Ectodermal cell (in vitro differentiated cells): ENCODE measurements around the gene SUPT7L.
A peak's percentile ranks its signal among the peaks of the same experiment; 100 is the strongest.
"Not testable (repeated sequence)": the region's sequence is repeated elsewhere in the genome, so short reads cannot be mapped to it uniquely, and the experiment has no call there.

Experiments used
- H3K27ac ChIP-seq: 2 replicates; pipeline ENCODE4 v1.7.0; 2013; ENCODE audit warnings: mild to moderate bottlenecking, low read depth, low read length; ENCODE audit not compliant: insufficient read depth, poor library complexity, severe bottlenecking
- H3K27me3 ChIP-seq: 2 replicates; pipeline ENCODE4 v1.7.0; 2013; ENCODE audit warnings: mild to moderate bottlenecking, low read length; ENCODE audit not compliant: insufficient read depth, control insufficient read depth, poor library complexity, severe bottlenecking
- H3K36me3 ChIP-seq: one replicate; pipeline ENCODE4 v1.7.0; 2013; ENCODE audit warnings: low read length; ENCODE audit not compliant: control insufficient read depth, insufficient read depth
- H3K4me1 ChIP-seq: one replicate; pipeline ENCODE4 v1.7.0; 2013; ENCODE audit warnings: low read length; ENCODE audit not compliant: control insufficient read depth, insufficient read depth
- H3K4me3 ChIP-seq: 2 replicates; pipeline ENCODE4 v1.7.0; 2013; ENCODE audit warnings: low read depth, low read length, control low read depth; ENCODE audit not compliant: insufficient read depth
- H3K9me3 ChIP-seq: 2 replicates; pipeline ENCODE4 v1.7.0; 2013; ENCODE audit warnings: mild to moderate bottlenecking, low read length, moderate library complexity; ENCODE audit not compliant: control insufficient read depth
- WGBS, 2 experiments: methylation state at CpG; one replicate each; pipeline ENCODE4 v1.1.7; 2013; ENCODE audit warnings: missing lambda C conversion rate in 2 of 2; 5-methylcytosine and 5-hydroxymethylcytosine counted together

Gene SUPT7L

DNA sequence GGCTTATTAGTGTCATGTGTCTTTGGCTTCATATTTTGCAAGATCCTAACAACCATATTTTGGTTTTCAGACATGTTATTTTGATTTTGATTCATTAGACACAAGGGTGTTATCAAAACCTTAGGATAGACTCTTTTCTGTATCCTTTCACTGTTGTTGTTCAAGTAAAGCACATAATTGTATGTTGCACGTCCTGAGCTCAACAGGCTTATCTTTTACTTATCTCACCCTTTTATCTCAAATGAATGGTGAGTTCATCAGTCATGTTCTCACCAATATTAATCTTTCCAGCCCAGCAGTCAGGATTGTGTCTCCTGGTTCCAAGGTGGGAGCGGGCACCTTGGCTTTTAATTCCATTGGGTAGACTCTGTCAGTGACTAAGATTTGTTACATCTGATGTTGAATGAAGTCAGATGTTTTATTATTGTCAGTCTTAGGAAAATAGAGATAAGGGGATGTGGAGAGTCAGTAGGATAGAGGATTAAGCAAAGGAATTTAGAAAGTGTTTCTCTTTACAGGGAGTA lies 22.6 kb downstream of the SUPT7L start:
- Histone ChIP-seq H3K4me3 (no peak overlapping the region), H3K27ac (no peak overlapping the region), H3K4me1 (no peaks in the 10 kb centered on the region), H3K27me3 (no peaks in the 10 kb centered on the region), H3K36me3 (peaks cover 33% of the 10 kb centered on the region), H3K9me3 (no peaks in the 10 kb centered on the region)
- WGBS, 2 experiments: 88 to 95% methylated on average over 2 of the region's 2 CpGs

DNA sequence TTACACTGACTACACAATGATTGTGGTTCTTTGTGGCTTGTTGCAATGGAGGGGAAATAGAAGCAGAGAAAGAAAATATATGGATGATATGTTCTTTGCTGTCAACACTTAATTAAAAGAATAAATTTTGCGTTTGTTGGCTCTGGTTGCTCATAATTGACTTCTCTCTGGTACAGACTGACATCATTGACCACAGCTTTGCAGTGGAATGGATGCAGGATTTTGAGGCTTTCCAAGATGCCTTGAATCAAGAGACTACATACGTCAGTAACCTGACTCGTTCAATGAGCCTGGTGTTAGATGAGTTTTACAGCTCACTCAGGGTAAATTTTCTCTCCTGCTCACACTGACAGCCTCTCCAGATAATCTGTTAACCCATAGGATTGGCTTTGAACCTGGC lies 24.7 kb downstream of the SUPT7L start:
- WGBS, 2 experiments: 83 to 84% methylated on average over 3 of the region's 3 CpGs
- Histone ChIP-seq H3K36me3 (peaks cover 42% of the 10 kb centered on the region), H3K27me3 (no peaks in the 10 kb centered on the region), H3K4me3 (no peak overlapping the region), H3K27ac (no peak overlapping the region), H3K4me1 (no peaks in the 10 kb centered on the region), H3K9me3 (no peaks in the 10 kb centered on the region)

DNA sequence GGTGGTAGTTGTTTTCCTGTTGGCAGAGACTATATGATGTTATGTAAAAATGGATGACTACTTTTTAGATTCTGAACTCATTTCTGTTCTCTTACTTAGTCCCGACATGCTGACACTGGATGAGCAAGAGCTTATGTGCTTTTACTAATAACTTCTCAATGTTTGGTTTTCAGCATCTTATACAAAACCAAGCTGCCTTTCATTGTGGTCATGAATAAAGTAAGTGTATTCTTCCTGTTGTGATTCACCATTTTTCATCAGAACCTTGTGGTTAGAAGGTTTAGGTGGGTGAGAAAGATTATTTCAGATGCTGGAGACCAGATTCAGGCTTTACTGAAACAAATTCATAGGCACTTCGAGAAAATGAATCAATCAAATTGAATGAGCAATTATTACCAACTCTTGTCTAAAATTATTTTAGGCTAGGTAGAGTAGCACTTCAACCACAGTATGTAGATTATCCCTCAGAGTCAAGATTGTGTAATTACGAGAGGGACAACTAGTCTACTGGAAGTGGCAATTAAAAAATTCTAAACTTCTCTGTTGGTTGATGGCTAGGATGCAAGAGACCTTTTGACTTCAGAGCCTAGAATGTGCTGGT lies 25.3 kb downstream of the SUPT7L start:
- Histone ChIP-seq H3K27me3 (no peaks in the 10 kb centered on the region), H3K9me3 (no peaks in the 10 kb centered on the region), H3K4me1 (no peaks in the 10 kb centered on the region), H3K36me3 (peaks cover 47% of the 10 kb centered on the region), H3K4me3 (no peak overlapping the region), H3K27ac (no peak overlapping the region)
- WGBS, 2 experiments: 92 to 97% methylated on average over 3 of the region's 3 CpGs

DNA sequence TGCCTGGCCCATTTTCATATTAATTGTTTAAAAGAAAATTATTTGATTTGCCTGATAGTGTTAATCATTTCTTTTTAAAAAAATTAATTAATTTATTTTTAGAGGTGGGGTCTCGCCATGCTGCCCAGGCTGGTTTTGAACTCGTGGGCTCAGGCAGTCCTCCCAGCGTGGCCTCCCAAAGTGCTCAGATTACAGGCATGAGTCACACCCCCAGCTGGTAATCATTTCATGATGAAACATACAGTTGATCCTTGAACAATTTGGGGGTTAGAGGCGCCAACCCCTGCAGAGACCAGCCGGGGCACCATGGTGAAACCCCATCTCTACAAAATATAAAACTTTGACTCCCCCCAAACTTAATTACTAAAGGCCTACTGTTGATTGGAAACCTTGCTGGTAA lies 26.6 kb downstream of the SUPT7L start:
- Histone ChIP-seq H3K4me3 (no peak overlapping the region), H3K36me3 (peaks cover 46% of the 10 kb centered on the region), H3K9me3 (no peaks in the 10 kb centered on the region), H3K27ac (no peak overlapping the region), H3K4me1 (no peaks in the 10 kb centered on the region), H3K27me3 (no peaks in the 10 kb centered on the region)
- 91 to 98% methylated on average over 5 of the region's 5 CpGs for WGBS, 2 experiments

DNA sequence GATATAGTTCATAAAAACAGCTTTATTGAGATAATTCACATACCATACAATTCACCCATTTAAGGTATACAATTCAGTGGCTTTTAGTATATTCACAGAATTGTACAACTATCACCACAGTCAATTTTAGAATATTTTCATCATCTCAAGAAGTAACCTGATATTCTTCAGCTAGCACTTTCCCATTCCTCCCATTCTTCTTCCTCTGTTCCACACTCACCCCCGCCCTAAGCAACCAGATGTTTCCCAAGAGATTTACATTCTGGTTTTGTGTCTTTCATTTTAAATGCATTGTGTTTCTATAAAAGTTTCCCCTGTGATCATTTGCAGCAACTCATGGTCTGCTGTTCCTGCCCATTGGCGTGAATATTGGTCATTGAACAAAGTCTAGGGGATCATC lies 29.1 kb downstream of the SUPT7L start:
- H3K4me1 ChIP-seq: no peaks in the 10 kb centered on the region
- H3K36me3 ChIP-seq: peaks cover 40% of the 10 kb centered on the region
- no peaks in the 10 kb centered on the region for H3K27me3 ChIP-seq
- 88 to 95% methylated on average over 2 of the region's 2 CpGs for WGBS, 2 experiments
- H3K4me3 ChIP-seq: no peak overlapping the region
- no peak overlapping the region for H3K27ac ChIP-seq
- no peaks in the 10 kb centered on the region for H3K9me3 ChIP-seq

DNA sequence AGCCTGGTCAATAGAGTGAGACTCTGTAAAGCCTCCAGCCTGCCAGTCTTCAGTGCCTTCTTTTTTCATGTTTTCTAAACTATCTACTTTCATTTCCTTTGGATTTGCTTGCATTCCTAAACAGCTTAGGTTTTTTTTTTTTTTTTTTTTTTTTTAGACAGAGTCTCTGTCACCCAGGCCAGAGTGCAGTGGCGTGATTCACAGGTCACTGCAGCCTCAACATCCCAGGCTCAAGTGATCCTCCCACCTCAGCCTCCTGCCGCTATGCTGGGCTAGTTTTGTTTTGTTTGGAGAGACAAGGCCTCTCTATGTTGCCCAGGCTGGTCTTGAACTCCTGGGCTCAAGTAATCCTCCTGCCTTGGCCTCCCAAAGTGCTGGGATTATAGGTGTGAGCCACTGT lies 33.2 kb downstream of the SUPT7L start:
- H3K36me3 ChIP-seq: peaks cover 22% of the 10 kb centered on the region
- not testable (repeated sequence) for H3K27ac ChIP-seq, H3K9me3 ChIP-seq, H3K4me3 ChIP-seq, H3K27me3 ChIP-seq, H3K4me1 ChIP-seq
- WGBS, 2 experiments: 93 to 95% methylated on average over 2 of the region's 2 CpGs

DNA sequence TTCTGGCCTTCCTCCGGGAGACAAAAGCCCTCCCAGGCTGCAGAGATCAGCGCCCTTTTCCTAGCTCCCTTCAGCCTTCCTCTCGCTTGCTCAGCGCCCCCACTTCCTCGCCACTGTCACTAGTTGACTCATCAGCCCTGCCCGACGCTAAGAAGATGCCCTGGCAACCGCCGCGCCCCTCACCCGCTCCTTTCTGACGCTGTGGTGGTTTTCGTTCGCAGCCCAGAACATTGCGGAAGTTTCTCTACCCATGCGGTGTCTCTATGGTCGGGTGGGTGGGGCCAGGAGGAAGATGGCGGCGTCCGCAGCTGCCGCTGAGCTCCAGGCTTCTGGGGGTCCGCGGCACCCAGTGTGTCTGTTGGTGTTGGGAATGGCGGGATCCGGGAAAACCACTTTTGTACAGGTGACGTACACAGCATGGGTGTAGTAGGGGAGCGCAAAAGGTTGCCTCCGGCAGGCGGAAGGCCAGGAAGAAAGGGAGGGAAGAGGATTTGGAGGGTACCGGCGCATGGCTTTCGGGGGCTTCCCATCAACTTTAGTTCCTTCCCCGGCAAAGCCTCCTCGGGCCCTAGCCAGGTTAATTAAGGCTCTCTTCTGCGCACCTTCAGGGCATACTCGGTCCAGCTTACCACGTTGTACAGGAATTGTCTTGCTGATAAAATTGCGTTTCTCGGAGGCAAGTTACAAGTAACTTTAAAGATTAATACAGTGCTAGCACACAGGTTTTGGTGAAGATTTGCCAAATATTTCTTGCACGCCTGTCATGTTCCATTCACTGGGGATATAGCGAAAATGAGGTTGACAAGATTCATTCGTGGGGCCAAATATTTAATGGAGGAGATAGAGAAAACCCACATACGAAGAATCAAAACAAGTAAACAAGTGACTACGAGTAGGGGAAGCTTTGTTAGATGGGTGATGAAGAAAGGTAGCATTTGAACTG lies 34.4 kb downstream of the SUPT7L start, which contains the start of the genes CCDC121 and GPN1:
Gene CCDC121 (minus strand): TSS at position 246 of the 943 bp plus-strand sequence. CDS start 1,213 bp downstream, outside the sequence.
Gene GPN1 (plus strand): TSS at position 284 of the 943 bp plus-strand sequence. CDS start 9 bp downstream, at position 293.
- peak within 1 kb of the TSS; percentile 93 for H3K4me3 ChIP-seq
- H3K36me3 ChIP-seq: peaks cover 12% of the 10 kb centered on the region
- no peaks in the 10 kb centered on the region for H3K27me3 ChIP-seq
- WGBS, 2 experiments: 3% methylated on average over 44 of the region's 44 CpGs
- no peak within 1 kb of the TSS for H3K27ac ChIP-seq
- no peaks in the 10 kb centered on the region for H3K4me1 ChIP-seq
- no peaks in the 10 kb centered on the region for H3K9me3 ChIP-seq

DNA sequence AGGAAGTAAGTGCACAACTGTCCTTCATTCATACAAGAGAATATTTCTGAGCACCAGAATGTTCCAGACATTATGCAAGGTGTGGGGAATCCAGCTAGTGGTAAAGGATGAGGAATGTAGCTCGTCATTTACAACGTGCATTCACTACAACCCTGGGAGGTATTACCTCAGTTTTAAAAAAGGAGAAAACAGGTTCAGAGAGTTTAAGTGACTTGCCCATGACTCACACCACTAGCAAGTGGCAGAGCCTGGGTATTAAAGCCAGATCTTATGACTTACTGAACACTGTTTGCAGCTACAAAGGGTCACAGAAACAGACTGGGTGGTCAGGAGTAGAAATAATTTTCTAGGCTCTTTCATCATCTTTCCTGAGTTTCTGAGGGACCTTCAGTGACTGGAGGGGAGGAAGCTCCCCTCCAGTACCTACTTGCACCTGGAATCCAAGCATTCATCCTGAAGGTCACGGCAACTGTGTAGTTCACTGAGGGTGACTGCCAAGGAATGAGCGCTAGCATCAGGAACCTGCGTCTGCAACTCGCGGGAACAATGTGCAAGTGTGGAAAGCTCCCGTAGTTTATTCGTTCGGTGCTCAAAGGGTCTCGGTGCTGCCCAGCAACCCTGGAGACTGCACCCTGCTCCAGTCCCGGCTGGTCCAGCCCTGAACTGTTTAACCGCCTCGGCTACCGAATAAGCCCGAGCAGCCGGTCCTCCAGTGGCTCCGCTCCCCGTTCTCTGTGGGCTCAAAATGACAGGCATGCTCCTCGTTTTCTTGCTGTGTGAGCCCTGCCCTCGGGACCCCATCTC lies 35.2 kb downstream of the SUPT7L start:
- no peak overlapping the region for H3K27ac ChIP-seq
- no peaks in the 10 kb centered on the region for H3K4me1 ChIP-seq
- no peaks in the 10 kb centered on the region for H3K27me3 ChIP-seq
- H3K4me3 ChIP-seq: peak overlapping the region; percentile 93
- 8% methylated on average over 19 to 21 of the region's 21 CpGs for WGBS, 2 experiments
- H3K9me3 ChIP-seq: no peaks in the 10 kb centered on the region
- H3K36me3 ChIP-seq: peaks cover 8% of the 10 kb centered on the region

DNA sequence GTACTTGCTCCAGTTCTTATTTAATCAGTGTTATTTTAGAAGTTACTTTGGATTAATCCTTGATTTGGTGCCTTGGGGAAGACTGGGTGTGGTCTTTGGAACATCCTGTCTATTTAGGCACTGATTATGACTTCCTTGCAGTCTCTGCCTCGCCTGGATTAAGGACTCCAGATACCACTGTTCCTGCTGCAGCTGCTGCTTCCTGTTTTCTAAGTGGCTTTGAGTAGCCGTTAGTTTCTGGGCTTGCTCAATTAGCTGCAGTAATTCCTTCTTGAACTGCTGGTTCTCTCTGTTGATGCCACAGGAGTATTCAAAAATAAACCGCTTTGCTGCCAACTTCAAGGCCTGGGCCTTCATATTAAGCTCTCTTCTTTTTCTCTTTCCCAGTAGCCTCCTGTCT lies 36.5 kb downstream of the SUPT7L start:
- H3K36me3 ChIP-seq: peaks cover 18% of the 10 kb centered on the region
- 79 to 87% methylated on average over 3 of the region's 3 CpGs for WGBS, 2 experiments

More for the DNA sequence above, 36.5 kb downstream of the SUPT7L start:
- H3K27me3 ChIP-seq, H3K9me3 ChIP-seq, H3K4me1 ChIP-seq, H3K4me3 ChIP-seq, H3K27ac ChIP-seq: not testable (repeated sequence)
